Left hindlimb (tissue), 1 donor: ENCODE results near the gene DENND2C.

Experiments used
- DNase-seq: peaks from one replicate; pipeline ENCODE4 v3.0.0-alpha.2; 2018

DENND2C gene

DNA sequence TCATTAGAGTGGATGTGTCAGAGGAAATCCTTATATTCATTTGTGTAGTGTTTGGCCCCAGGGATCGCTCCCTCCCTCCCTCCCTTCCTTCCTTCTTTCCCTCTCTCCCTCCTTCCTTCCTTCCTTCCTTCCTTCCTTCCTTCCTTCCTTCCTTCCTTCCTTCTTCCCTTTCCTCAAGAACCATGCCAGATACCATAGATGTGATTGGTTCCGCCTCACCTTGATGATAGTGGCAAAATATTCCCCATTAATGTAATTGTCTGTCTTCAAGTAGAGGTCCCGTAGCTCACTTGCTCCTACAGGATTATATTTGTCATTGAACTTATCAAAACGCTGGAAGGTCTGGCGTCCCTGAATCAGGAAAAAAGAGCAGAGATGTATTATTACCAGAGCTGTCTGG, 7.8 kb upstream of the DENND2C start:
- DNase-seq = no peak

DNA sequence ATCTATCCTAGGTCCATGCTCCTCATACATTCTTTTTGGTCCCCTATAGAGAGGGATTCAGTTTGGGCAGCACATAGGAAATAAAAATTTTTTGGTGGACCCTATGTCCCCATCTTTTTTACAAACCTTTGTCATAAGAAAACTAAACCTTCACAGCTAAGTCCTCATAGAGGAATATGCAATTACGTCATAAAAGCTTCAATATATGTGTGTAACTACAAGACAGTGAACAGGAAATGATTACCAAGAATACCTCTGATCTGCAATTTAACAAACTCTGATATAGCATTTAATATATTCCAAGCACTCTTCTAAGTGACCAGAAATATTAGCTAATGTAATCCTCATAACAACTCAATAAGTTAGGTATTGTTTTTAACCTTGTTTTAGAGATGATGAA, 6.3 kb upstream of the DENND2C start:
- DNase-seq = no peak

GRCh38 chr1:114671939-114672275, 2.1 kb upstream of the DENND2C start:
- no peak for DNase-seq

- no peak for DNase-seq
These were observed 1.4 kb upstream of the DENND2C start for GRCh38 chr1:114671011-114671938.

- DNase-seq = peak; percentile 96
These were observed 498 bp upstream of the DENND2C start for GRCh38 chr1:114670083-114671010.

GRCh38 chr1:114668784-114669561, 876 bp downstream of the DENND2C start:
- DNase-seq = no peak

- no peak for DNase-seq
These were observed 1.5 kb downstream of the DENND2C start for GRCh38 chr1:114668373-114668772.

- no peak for DNase-seq
These were observed 2.9 kb downstream of the DENND2C start for GRCh38 chr1:114666954-114667353.

- DNase-seq = no peak
These were observed 9.6 kb downstream of the DENND2C start for GRCh38 chr1:114660238-114660637.

DNA sequence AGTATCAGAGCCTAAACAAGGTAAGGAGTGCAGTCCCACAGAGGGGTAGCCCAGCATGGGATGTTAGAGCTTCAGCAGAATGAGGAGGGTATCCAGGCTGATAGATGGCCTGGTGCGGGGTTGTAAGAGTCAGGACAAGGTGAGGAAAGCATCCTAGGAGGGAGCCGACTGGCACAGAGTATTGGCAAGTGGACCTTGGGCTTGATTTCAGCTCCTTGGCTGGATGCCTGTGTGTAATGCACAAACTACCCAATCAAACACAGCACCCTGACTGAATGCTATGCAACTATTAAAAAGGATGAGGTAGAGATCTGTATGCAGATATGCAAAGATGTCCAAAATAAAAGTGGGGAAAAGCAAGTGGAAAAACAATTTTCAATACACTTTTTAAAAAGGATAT, 18.0 kb downstream of the DENND2C start:
- DNase-seq = no peak

DNA sequence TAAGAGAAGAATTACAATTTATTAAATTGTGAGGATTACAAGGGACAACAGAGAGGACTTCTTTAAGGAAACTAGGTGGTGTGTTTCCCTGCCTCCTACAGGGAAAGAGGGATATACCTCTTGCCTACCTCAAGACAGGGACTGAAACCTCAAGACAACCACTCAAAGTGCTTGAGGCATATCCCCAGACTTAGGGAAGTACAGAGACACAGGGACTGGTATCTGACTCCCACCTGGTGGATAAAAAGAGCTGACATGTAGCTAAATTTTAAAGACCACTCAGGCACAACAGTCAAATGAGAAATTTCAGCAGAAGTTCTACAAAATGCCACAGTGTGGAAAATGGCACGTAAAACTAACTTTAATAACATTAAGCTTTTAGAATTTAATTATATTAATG, 21.3 kb downstream of the DENND2C start:
- DNase-seq = no peak

DNA sequence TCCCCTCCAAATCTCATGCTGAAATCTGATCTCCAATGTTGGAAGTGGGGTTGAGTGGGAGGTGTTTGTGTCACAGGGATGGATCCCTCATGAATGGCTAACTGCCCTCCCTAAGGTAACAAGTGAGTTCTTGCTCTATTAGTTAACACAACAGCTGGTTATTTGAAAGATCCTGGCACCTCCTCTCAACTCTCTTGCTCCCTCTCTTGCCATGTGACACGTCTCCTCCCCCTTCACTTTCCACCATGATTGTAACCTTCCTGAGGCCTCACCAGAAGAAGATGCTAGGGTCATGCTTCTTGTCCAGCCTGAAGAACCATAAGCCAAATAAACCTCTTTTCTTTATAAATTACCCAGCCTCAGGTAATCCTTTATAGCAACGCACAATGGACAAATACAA, 28.5 kb downstream of the DENND2C start:
- DNase-seq = no peak

DNA sequence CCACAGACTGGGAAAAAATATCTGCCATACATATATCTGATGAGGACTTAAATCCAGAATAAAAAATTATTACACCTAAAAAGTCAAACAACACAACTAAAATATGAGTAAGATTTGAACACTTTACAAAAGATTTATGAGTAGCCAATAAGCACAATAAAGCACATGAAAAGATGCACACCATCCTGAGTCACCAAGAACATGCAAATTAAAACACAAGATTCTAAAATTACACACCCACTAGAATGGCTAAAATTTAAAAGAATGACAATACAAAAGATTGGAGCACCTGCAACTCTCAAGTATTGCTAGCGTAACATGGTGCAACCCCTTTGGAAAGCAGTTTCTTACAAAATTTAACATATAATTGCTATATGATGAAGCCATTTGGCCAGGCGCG, 30.9 kb downstream of the DENND2C start:
- no peak for DNase-seq

- DNase-seq = no peak
These were observed 37.4 kb downstream of the DENND2C start for GRCh38 chr1:114632427-114632826.

DNA sequence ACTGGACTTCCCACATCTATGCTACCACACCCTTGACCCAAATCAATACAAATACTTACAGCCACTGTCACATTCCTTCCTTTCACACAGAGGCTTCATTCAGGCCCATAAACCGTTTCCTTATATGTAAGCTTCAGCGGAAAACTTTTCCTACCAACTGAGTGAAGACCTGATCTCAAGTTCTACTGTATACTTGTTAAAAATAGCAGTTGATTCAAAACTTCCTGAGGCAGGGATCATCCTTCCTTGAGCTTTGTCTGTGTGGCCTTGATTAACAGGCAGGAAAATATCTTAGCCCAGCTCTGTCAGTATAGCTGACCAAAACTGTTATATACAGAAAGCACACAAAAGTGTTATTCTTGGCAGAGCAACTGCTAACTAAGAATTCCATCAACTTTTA, 42.7 kb downstream of the DENND2C start:
- DNase-seq = no peak

GRCh38 chr1:114623364-114623763, 46.5 kb downstream of the DENND2C start:
- DNase-seq = no peak

GRCh38 chr1:114620419-114620818, 49.4 kb downstream of the DENND2C start:
- DNase-seq = no peak

DNA sequence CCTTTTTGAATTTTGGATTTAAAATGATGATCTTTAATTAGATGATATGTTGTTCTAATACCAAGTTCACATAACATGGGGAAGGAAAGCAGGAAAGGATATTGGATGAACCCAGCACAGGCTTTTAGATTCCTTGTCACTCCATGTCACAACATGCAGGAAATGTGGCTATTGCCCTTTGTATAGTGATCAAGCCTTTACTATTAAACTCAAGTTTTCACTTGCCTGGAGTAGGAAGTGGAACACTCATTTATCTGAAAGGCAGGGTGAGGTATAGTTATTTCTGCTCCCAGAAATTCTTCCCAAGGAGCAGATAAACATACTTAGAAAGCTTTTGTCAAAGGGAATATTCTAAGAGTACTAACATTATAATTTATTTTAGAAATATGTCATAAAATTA, 51.2 kb downstream of the DENND2C start:
- no peak for DNase-seq

DNA sequence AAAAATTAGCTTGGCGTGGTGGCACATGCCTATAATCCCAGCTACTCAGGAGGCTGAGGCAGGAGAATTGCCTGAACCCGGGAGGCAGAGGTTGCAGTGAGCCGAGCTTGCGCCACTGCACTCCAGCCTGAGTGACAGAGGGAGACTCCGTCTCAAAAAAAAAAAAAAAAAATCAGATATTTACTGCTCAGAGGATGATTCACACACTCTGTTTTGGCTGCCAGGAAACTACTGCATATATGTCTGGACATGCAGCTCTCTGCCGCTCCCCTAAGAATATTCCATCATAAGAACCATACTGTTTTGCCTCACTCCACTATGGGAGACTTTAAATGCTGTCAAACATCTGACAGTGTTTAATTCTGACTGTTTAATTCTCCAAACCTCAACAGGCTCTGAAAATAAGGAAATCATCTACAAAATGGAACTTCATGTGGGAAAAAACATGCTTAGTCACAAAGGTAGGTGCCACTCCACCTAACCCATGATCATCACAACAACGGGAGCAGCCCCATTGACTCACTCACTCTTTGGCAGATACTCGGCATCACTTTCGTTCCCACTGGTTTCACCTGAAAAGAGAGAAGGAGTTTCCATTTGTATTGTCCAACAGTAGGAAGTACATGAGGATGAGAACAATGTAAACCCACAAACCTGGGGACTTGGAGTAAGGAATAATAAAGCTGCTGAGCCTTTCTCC, 59.2 kb downstream of the DENND2C start:
- no peak for DNase-seq

- no peak for DNase-seq
These were observed 60.0 kb downstream of the DENND2C start for GRCh38 chr1:114609826-114610225.

GRCh38 chr1:114609026-114609425, 60.8 kb downstream of the DENND2C start:
- no peak for DNase-seq

DNA sequence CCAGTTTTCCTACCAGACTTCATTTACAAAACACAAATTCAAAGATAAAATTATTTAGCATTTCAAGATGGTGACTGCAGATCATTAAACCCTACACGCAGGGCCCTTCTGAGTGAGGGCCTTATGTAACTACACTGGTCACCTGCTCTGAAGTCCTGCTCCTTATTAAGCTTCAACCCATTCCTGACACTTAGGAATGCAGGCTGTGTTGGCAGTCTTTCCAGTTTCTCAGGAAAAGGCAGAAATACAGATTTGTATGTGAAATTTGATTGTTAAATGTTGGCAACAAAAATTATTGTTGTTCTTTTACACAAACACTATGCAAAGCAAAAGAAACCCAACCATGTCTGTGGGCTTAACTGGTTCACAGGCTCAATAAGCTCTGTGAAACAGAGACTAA, 62.6 kb downstream of the DENND2C start:
- DNase-seq = no peak
